Stomach (tissue), 9 donors: ENCODE data around the gene CHMP2B. TPM values are rescaled to one million over a fixed set of nuclear protein-coding genes. Genes with fewer than 3 reads are reported as not detected.

Experiments used
- DNase-seq, 2 donors: peaks; one replicate each; pipeline versions ENCODE4 v3.0.0 to v3.0.0-alpha.2; 2013 to 2019
- H3K27ac ChIP-seq, 5 donors: fragments of 200-600 bp in 4 of 5; sonication (generic) in 4 of 5; one replicate each; pipeline ENCODE4 v1.5.1; 2013 to 2019; ENCODE audit warnings: mild to moderate bottlenecking in 1 of 5, moderate library complexity in 1 of 5
- H3K27me3 ChIP-seq, 3 donors: fragments of 200-600 bp; sonication (generic); one replicate each; pipeline ENCODE4 v1.5.1; 2017 to 2019; ENCODE audit warnings: mixed run types in 1 of 3
- H3K36me3 ChIP-seq, 4 donors: fragments of 200-600 bp; sonication (generic); 1 replicate in 3 of 4; 2 replicates in 1 of 4; pipeline ENCODE4 v1.5.1; 2016 to 2019
- H3K4me1 ChIP-seq, 4 donors: fragments of 200-600 bp; sonication (generic); one replicate each; pipeline ENCODE4 v1.5.1; 2016 to 2019
- H3K4me3 ChIP-seq, 4 donors: fragments of 200-600 bp; sonication (generic) in 3 of 4; one replicate each; pipeline ENCODE4 v1.5.1; 2016 to 2019; ENCODE audit warnings: mild to moderate bottlenecking in 1 of 4
- H3K9me3 ChIP-seq, 4 donors: fragments of 200-600 bp; sonication (generic); one replicate each; pipeline ENCODE4 v1.5.1; 2016 to 2019
- CTCF ChIP-seq, 7 experiments: fragments of 450-650 bp in 4 of 7; fragments of 200-600 bp in 3 of 7; sonication (generic) in 3 of 7; IDR thresholded peaks; one replicate each; pipeline ENCODE4 v1.5.1; 2016 to 2019; ENCODE audit warnings: antibody characterized with exemption in 7 of 7, control low read depth in 2 of 7, mild to moderate bottlenecking in 1 of 7
- EP300 ChIP-seq: sonication (generic); formaldehyde crosslinking; IDR thresholded peaks from one replicate; pipeline ENCODE4 v1.6.1; 2017; ENCODE audit warnings: antibody characterized with exemption
- POLR2A ChIP-seq, 4 donors: fragments of 450-650 bp; IDR thresholded peaks; one replicate each; pipeline ENCODE4 v1.6.1; 2016; ENCODE audit warnings: antibody characterized with exemption in 4 of 4, control low read depth in 2 of 4, mild to moderate bottlenecking in 1 of 4, moderate library complexity in 1 of 4
- POLR2AphosphoS5 ChIP-seq, 3 donors: sonication (generic); formaldehyde crosslinking; IDR thresholded peaks; one replicate each; pipeline ENCODE4 v1.6.1; 2016; ENCODE audit warnings: antibody characterized with exemption in 3 of 3
- WGBS, 5 donors: extraction: QIAGEN DNeasy Blood & Tissue Kit in 3 of 5; methylation state at CpG; one replicate each; pipeline versions ENCODE4 v1.1.5 to v1.1.7; 2013 to 2018; 5-methylcytosine and 5-hydroxymethylcytosine counted together
- intact Hi-C: fragments of 100-400 bp; cut with DNase I; formaldehyde crosslinking; loops from one replicate; pipeline ENCODE4 v1.15.1; 2023; ENCODE audit warnings: low total_unique reads
- polyA plus RNA-seq, 3 donors: library from polyadenylated mRNA; stranded (reverse); fragments of 200-250 nt; gene quantifications; one replicate each; pipeline ENCODE4 v1.2.3, GENCODE V29; 2013
- total RNA-seq, 5 donors: library from RNA; depleted of rRNA; stranded (reverse); fragments of >200 nt; gene quantifications; one replicate each; pipeline versions ENCODE4 v1.1.0 to v1.2.3, GENCODE V29; 2014 to 2016
- donor health status: healthy with polysubstance abuse.
- donor health status: Bipolar disorder and iron deficiency.
- donor health status: healthy.

Gene CHMP2B
- total and polyA plus RNA-seq, 8 donors, result 1.2 to 67.2 (median 21.4) TPM

- TF ChIP-seq CTCF (IDR thresholded peaks at IDR 0.05) (no peak), EP300 (no peak)
- Histone ChIP-seq H3K27ac (no peak overlapping the region), H3K4me3 (no peak overlapping the region), H3K36me3 (no peaks in the 10 kb centered on the region), H3K4me1 (peaks cover 0 to 4% (median 0%) of the 10 kb centered on the region in 4 donors), H3K9me3 (no peaks in the 10 kb centered on the region), H3K27me3 (no peaks in the 10 kb centered on the region)
- 61 to 73% (median 66%) methylated on average over 4 of the region's 4 CpGs for WGBS, 5 donors
- intact Hi-C loops, result no loop called here
- DNase-seq, result no peak
Measured at GRCh38 chr3:87268646-87269211, 41.6 kb downstream of the CHMP2B start.

GRCh38 chr3:87269723-87270122 lies 42.6 kb downstream of the CHMP2B start:
- no peaks in the 10 kb centered on the region for H3K9me3 ChIP-seq
- TF ChIP-seq POLR2AphosphoS5 (IDR thresholded peaks at IDR 0.05), result no peak
- no peak for TF ChIP-seq EP300
- no peak for TF ChIP-seq POLR2A (IDR thresholded peaks at IDR 0.05)
- TF ChIP-seq CTCF (IDR thresholded peaks at IDR 0.05), result no peak
- intact Hi-C loops, result no loop called here
- H3K4me3 ChIP-seq, result no peak overlapping the region
- DNase-seq, result no peak
- peaks cover 0 to 4% (median 0%) of the 10 kb centered on the region in 4 donors for H3K4me1 ChIP-seq
- no peaks in the 10 kb centered on the region for H3K36me3 ChIP-seq
- no peak overlapping the region for H3K27ac ChIP-seq
- no peaks in the 10 kb centered on the region for H3K27me3 ChIP-seq

GRCh38 chr3:87270908-87271700 lies 44.0 kb downstream of the CHMP2B start:
- no peaks in the 10 kb centered on the region for H3K9me3 ChIP-seq
- no peak overlapping the region for H3K27ac ChIP-seq
- H3K4me1 ChIP-seq, result peaks cover 0 to 4% (median 0%) of the 10 kb centered on the region in 4 donors
- intact Hi-C loops, result no loop called here
- TF ChIP-seq CTCF (IDR thresholded peaks at IDR 0.05) (no peak), POLR2AphosphoS5 (IDR thresholded peaks at IDR 0.05) (no peak), EP300 (no peak), POLR2A (IDR thresholded peaks at IDR 0.05) (no peak)
- WGBS, 5 donors, result 29 to 50% (median 36%) methylated on average over 4 of the region's 4 CpGs
- no peaks in the 10 kb centered on the region for H3K36me3 ChIP-seq
- no peaks in the 10 kb centered on the region for H3K27me3 ChIP-seq
- DNase-seq, result peak in 1 of 2 donors; percentile 9
- no peak overlapping the region for H3K4me3 ChIP-seq

- intact Hi-C loops, result no loop called here
- Histone ChIP-seq H3K27me3 (no peaks in the 10 kb centered on the region), H3K9me3 (no peaks in the 10 kb centered on the region), H3K27ac (no peak overlapping the region), H3K4me1 (peaks cover 0 to 4% (median 0%) of the 10 kb centered on the region in 4 donors), H3K4me3 (no peak overlapping the region), H3K36me3 (no peaks in the 10 kb centered on the region)
- TF ChIP-seq EP300, result no peak
- no peak for TF ChIP-seq POLR2A (IDR thresholded peaks at IDR 0.05)
- TF ChIP-seq POLR2AphosphoS5 (IDR thresholded peaks at IDR 0.05), result no peak
- no peak for TF ChIP-seq CTCF (IDR thresholded peaks at IDR 0.05)
- DNase-seq, result no peak
- WGBS, 5 donors, result 70 to 84% (median 81%) methylated on average over 4 of the region's 4 CpGs
Measured at GRCh38 chr3:87272718-87273341, 45.7 kb downstream of the CHMP2B start.
